GM23338 (cell line): Measurements from ENCODE around the gene TENM4. TPM values are rescaled to one million over a fixed set of nuclear protein-coding genes. Genes with fewer than 3 reads are reported as not detected.

Experiments
- ATAC-seq: fragments of 200-7000 bp; cut with Tn5 transposase; 3 replicates; pipeline ENCODE4 v1.9.1; 2020
- DNase-seq: peaks from one replicate; pipeline ENCODE4 v3.0.0-alpha.2; 2015; ENCODE audit warnings: low spot score
- H2AFZ ChIP-seq: fragments of 200-600 bp; sonication (generic); 2 replicates; pipeline ENCODE4 v1.8.0; 2016; ENCODE audit warnings: antibody characterized with exemption, mild to moderate bottlenecking, moderate library complexity
- H3F3A ChIP-seq: fragments of 200-600 bp; sonication (generic); replicated peaks from 2 replicates; pipeline ENCODE4 v1.8.0; 2017; ENCODE audit warnings: antibody characterized with exemption, mixed run types, low read depth
- H3K27ac ChIP-seq: fragments of 200-600 bp; sonication (generic); 2 replicates; pipeline ENCODE4 v1.6.1; 2016; ENCODE audit warnings: low read depth
- H3K27me3 ChIP-seq: fragments of 200-600 bp; sonication (generic); 2 replicates; pipeline ENCODE4 v1.8.0; 2016; ENCODE audit warnings: mild to moderate bottlenecking, mixed run types, moderate library complexity; ENCODE audit not compliant: insufficient read depth
- H3K36me3 ChIP-seq: fragments of 200-600 bp; sonication (generic); 2 replicates; pipeline ENCODE4 v1.8.0; 2016; ENCODE audit warnings: mild to moderate bottlenecking; ENCODE audit not compliant: insufficient read depth
- H3K4me1 ChIP-seq: fragments of 200-600 bp; sonication (generic); 2 replicates; pipeline ENCODE4 v1.8.0; 2016; ENCODE audit warnings: mild to moderate bottlenecking, moderate library complexity; ENCODE audit not compliant: insufficient read depth
- H3K4me2 ChIP-seq: fragments of 200-600 bp; sonication (generic); 2 replicates; pipeline ENCODE4 v1.7.1; 2017; ENCODE audit warnings: mixed run types
- H3K4me3 ChIP-seq: fragments of 200-600 bp; sonication (generic); 2 replicates; pipeline ENCODE4 v1.6.1; 2016; ENCODE audit warnings: mixed run types
- H3K79me2 ChIP-seq: fragments of 200-600 bp; sonication (generic); replicated peaks from 2 replicates; pipeline ENCODE4 v1.8.0; 2017; ENCODE audit warnings: mild to moderate bottlenecking; ENCODE audit not compliant: insufficient read depth
- H3K9me2 ChIP-seq: fragments of 200-600 bp; sonication (generic); 2 replicates; pipeline ENCODE4 v1.8.0; 2017; ENCODE audit not compliant: insufficient read depth
- H4K20me1 ChIP-seq: fragments of 200-600 bp; sonication (generic); replicated peaks from 2 replicates; pipeline ENCODE4 v1.8.0; 2017; ENCODE audit warnings: mild to moderate bottlenecking; ENCODE audit not compliant: insufficient read depth
- H3K27ac Mint-ChIP-seq: 2 replicates; pipeline ENCODE4 v1.8.0; 2020; ENCODE audit warnings: inconsistent platforms, mild to moderate bottlenecking, moderate library complexity, mixed read lengths
- H3K27me3 Mint-ChIP-seq: 3 replicates; pipeline ENCODE4 v1.8.0; 2022; ENCODE audit warnings: low read depth, mild to moderate bottlenecking, moderate library complexity, mixed read lengths, inconsistent platforms; ENCODE audit not compliant: insufficient read depth, poor library complexity
- H3K36me3 Mint-ChIP-seq: 3 replicates; pipeline ENCODE4 v1.8.0; 2021; ENCODE audit warnings: low read depth, mild to moderate bottlenecking, inconsistent platforms, moderate library complexity, mixed read lengths
- H3K4me1 Mint-ChIP-seq: 3 replicates; pipeline ENCODE4 v1.8.0; 2020; ENCODE audit warnings: mild to moderate bottlenecking, inconsistent platforms, mixed read lengths
- H3K4me3 Mint-ChIP-seq: 3 replicates; pipeline ENCODE4 v1.8.0; 2021; ENCODE audit warnings: moderate library complexity, mild to moderate bottlenecking, inconsistent platforms, mixed read lengths
- H3K9me3 Mint-ChIP-seq: 3 replicates; pipeline ENCODE4 v1.8.0; 2020; ENCODE audit warnings: moderate library complexity, mild to moderate bottlenecking, inconsistent platforms, mixed read lengths
- CREB1 ChIP-seq: fragments of 250-450 bp; sonication (Bioruptor Pico); IDR thresholded peaks from 2 replicates; pipeline ENCODE4 v1.5.0; 2020; ENCODE audit warnings: low read depth, mild to moderate bottlenecking, moderate library complexity
- EZH2phosphoT487 ChIP-seq: fragments of 200-600 bp; sonication (generic); IDR thresholded peaks from one replicate; pipeline ENCODE4 v1.8.1; 2018; ENCODE audit warnings: antibody characterized with exemption; ENCODE audit not compliant: unreplicated experiment
- JUNB ChIP-seq: IDR thresholded peaks from one replicate; pipeline ENCODE4 v1.6.1; 2016; ENCODE audit warnings: antibody characterized with exemption; ENCODE audit not compliant: unreplicated experiment
- NANOG ChIP-seq: IDR thresholded peaks from 2 replicates; pipeline ENCODE4 v1.6.1; 2016; ENCODE audit warnings: antibody characterized with exemption, borderline replicate concordance
- POLR2AphosphoS5 ChIP-seq: IDR thresholded peaks from 2 replicates; pipeline ENCODE4 v1.6.1; 2016; ENCODE audit warnings: antibody characterized with exemption, low read depth
- STAT1 ChIP-seq: IDR thresholded peaks from one replicate; pipeline ENCODE4 v1.6.1; 2016; ENCODE audit warnings: antibody characterized with exemption; ENCODE audit not compliant: unreplicated experiment
- ZNF114 ChIP-seq: fragments of 250-450 bp; sonication (Bioruptor Pico); IDR thresholded peaks from 2 replicates; pipeline ENCODE4 v1.5.0; 2020; ENCODE audit warnings: mild to moderate bottlenecking, moderate library complexity
- ZNF331 ChIP-seq: fragments of 250-450 bp; sonication (Bioruptor Pico); IDR thresholded peaks from 2 replicates; pipeline ENCODE4 v1.5.0; 2020; ENCODE audit warnings: low read depth, mild to moderate bottlenecking, moderate library complexity
- polyA plus RNA-seq: library from polyadenylated mRNA; unstranded; fragments of >200 nt; fragmentation: Nextera tagmentation; extraction: Ambion mirVana; gene quantifications from 2 replicates; pipeline ENCODE4 v1.2.1, GENCODE V29; 2016
- total RNA-seq: library from RNA; depleted of rRNA; stranded (reverse); fragments of >200 nt; shearing (Covaris generic); gene quantifications from 2 replicates; pipeline ENCODE4 v1.2.3, GENCODE V29; 2014
- TF ChIP-seq, protein P1 (sequence below): IDR thresholded peaks from one replicate; pipeline ENCODE4 v1.6.1; 2018; ENCODE audit warnings: antibody characterized with exemption; ENCODE audit not compliant: unreplicated experiment
- TF ChIP-seq, protein P2 (sequence below), 2 experiments: fragments of 200-600 bp in 1 of 2; sonication (generic) in 1 of 2; conservative IDR thresholded peaks; 2 replicates each; pipeline versions ENCODE4 v1.5.1 to v1.6.1; 2016 to 2017; ENCODE audit warnings: antibody characterized with exemption in 2 of 2, low read depth in 2 of 2, mild to moderate bottlenecking in 2 of 2, moderate library complexity in 1 of 2

The TENM4 gene
- total and polyA plus RNA-seq, 2 experiments from 2014 or later = 7.3 TPM

DNA sequence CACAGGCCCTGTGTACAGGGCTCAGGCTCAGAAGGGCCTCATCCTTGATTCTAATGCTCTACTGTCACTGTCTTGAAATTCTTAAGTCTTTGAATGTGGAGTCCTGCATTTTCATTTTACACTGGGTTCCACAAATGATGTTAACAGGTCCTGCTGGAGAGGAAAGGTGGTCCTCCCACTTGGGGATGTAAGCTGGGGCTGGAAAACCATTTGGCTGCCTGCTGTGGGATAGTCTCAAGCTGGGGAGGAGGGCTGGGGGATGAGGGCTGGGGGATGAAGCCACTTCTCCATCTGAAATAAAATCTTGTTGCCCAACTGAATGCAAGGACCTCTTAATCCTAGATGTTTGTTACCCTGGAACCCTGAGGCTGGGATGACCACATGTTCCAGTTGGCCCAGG is 423.0 kb downstream of the TENM4 start (continued):
- TF ChIP-seq, protein P1, sequence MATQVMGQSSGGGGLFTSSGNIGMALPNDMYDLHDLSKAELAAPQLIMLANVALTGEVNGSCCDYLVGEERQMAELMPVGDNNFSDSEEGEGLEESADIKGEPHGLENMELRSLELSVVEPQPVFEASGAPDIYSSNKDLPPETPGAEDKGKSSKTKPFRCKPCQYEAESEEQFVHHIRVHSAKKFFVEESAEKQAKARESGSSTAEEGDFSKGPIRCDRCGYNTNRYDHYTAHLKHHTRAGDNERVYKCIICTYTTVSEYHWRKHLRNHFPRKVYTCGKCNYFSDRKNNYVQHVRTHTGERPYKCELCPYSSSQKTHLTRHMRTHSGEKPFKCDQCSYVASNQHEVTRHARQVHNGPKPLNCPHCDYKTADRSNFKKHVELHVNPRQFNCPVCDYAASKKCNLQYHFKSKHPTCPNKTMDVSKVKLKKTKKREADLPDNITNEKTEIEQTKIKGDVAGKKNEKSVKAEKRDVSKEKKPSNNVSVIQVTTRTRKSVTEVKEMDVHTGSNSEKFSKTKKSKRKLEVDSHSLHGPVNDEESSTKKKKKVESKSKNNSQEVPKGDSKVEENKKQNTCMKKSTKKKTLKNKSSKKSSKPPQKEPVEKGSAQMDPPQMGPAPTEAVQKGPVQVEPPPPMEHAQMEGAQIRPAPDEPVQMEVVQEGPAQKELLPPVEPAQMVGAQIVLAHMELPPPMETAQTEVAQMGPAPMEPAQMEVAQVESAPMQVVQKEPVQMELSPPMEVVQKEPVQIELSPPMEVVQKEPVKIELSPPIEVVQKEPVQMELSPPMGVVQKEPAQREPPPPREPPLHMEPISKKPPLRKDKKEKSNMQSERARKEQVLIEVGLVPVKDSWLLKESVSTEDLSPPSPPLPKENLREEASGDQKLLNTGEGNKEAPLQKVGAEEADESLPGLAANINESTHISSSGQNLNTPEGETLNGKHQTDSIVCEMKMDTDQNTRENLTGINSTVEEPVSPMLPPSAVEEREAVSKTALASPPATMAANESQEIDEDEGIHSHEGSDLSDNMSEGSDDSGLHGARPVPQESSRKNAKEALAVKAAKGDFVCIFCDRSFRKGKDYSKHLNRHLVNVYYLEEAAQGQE = no peak
- TF ChIP-seq POLR2AphosphoS5 = no peak

DNA sequence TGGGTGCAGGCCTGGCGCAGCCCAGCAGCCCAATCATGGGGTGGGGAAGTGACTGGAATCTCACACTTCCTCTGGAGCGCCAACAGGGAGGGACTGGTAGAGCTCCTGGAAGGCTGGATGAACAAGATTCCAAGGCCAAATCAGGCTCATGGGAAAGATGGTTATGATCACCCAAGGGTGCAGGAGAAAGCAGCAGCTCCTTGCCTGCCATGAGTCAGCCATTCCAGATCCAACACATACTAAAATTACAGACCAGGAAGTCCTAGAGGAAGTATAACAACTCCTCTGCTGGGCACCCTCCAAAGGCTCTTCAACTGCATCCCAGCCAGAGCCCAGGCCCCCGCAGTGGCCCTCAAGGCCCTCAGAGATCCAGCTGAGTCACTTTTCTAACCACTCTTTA is 427.3 kb downstream of the TENM4 start:
- Mint-ChIP-seq H3K9me3 (peaks cover 4% of the 10 kb centered on the region), H3K27me3 (peaks cover 7% of the 10 kb centered on the region), H3K4me1 (peaks cover 2% of the 10 kb centered on the region; the same call in 1 of the 3 replicates), H3K27ac (no peak overlapping the region), H3K36me3 (no peaks in the 10 kb centered on the region; the same call in 2 of the 3 replicates), H3K4me3 (no peak overlapping the region)
- H3K9me2 ChIP-seq = no peaks in the 10 kb centered on the region; the same call in 1 of the 2 replicates
- H2AFZ ChIP-seq = no peak overlapping the region
- no peaks in the 10 kb centered on the region for H3F3A ChIP-seq
- H3K27me3 ChIP-seq = no peaks in the 10 kb centered on the region
- H3K27ac ChIP-seq = no peak overlapping the region
- no peaks in the 10 kb centered on the region for H4K20me1 ChIP-seq
- H3K4me2 ChIP-seq = no peak overlapping the region
- DNase-seq (no peak), ATAC-seq (no peak)
- H3K4me1 ChIP-seq = no peaks in the 10 kb centered on the region
- H3K79me2 ChIP-seq = no peaks in the 10 kb centered on the region
- no peak overlapping the region for H3K4me3 ChIP-seq
- no peaks in the 10 kb centered on the region for H3K36me3 ChIP-seq
- TF ChIP-seq, protein P2, sequence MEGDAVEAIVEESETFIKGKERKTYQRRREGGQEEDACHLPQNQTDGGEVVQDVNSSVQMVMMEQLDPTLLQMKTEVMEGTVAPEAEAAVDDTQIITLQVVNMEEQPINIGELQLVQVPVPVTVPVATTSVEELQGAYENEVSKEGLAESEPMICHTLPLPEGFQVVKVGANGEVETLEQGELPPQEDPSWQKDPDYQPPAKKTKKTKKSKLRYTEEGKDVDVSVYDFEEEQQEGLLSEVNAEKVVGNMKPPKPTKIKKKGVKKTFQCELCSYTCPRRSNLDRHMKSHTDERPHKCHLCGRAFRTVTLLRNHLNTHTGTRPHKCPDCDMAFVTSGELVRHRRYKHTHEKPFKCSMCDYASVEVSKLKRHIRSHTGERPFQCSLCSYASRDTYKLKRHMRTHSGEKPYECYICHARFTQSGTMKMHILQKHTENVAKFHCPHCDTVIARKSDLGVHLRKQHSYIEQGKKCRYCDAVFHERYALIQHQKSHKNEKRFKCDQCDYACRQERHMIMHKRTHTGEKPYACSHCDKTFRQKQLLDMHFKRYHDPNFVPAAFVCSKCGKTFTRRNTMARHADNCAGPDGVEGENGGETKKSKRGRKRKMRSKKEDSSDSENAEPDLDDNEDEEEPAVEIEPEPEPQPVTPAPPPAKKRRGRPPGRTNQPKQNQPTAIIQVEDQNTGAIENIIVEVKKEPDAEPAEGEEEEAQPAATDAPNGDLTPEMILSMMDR (conservative IDR thresholded peaks at IDR 0.05; ENCODE audit: low read depth in 2 of 2) = no peak
- no peak for TF ChIP-seq STAT1
- no peak for TF ChIP-seq JUNB
- no peak for TF ChIP-seq ZNF114 (CRISPR knock-in tag)
- TF ChIP-seq, protein P1 = no peak
- no peak for TF ChIP-seq ZNF331 (CRISPR knock-in tag)
- no peak for TF ChIP-seq CREB1 (CRISPR knock-in tag)
- TF ChIP-seq NANOG = no peak
- TF ChIP-seq EZH2phosphoT487 = no peak
- TF ChIP-seq POLR2AphosphoS5 = no peak
